SK-N-SH (cell line): ENCODE data around the gene PRKCA.

ENCODE experiments used
- CTCF ChIP-seq: fragments of 200-600 bp; sonication (generic); IDR thresholded peaks from 2 replicates; pipeline ENCODE4 v1.6.1; 2017; ENCODE audit warnings: antibody characterized with exemption, mild to moderate bottlenecking, moderate library complexity
- EP300 ChIP-seq, 2 experiments: IDR thresholded peaks; 2 replicates each; pipeline versions ENCODE4 v1.4.0 to v1.6.1; 2012; ENCODE audit warnings: borderline replicate concordance in 1 of 2, low read depth in 1 of 2, low read length in 1 of 2
- EZH2phosphoT487 ChIP-seq: fragments of 200-600 bp; sonication (generic); IDR thresholded peaks from 2 replicates; pipeline ENCODE4 v1.6.1; 2017; ENCODE audit warnings: low read depth, mixed run types, mild to moderate bottlenecking, antibody characterized with exemption, moderate library complexity, borderline replicate concordance
- FOXM1 ChIP-seq: IDR thresholded peaks from 2 replicates; pipeline ENCODE4 v1.4.0; 2012; ENCODE audit warnings: low read depth, mild to moderate bottlenecking
- POLR2AphosphoS5 ChIP-seq: IDR thresholded peaks from 2 replicates; pipeline ENCODE4 v1.6.1; 2012; ENCODE audit warnings: low read depth, low read length
- RAD21 ChIP-seq: IDR thresholded peaks from 2 replicates; pipeline ENCODE4 v1.6.1; 2012; ENCODE audit warnings: mild to moderate bottlenecking, low read length
- REST ChIP-seq: IDR thresholded peaks from 2 replicates; pipeline ENCODE4 v1.6.1; 2012; ENCODE audit warnings: mild to moderate bottlenecking, low read depth, low read length, moderate library complexity
- TCF12 ChIP-seq: IDR thresholded peaks from 2 replicates; pipeline ENCODE4 v1.4.0; 2012

GRCh38 chr17:66545918-66546317 is 243.5 kb downstream of the PRKCA start:
- TF ChIP-seq REST (no peak), RAD21 (no peak), FOXM1 (no peak), POLR2AphosphoS5 (no peak), CTCF (no peak), EZH2phosphoT487 (no peak), EP300 (IDR thresholded peaks at IDR 0.05; ENCODE audit: borderline replicate concordance in 1 of 2, low read depth in 1 of 2, low read length in 1 of 2) (no peak), TCF12 (no peak)
